Body of pancreas (tissue), 4 donors: ENCODE results near the gene PRELP. TPM values are rescaled to one million over a fixed set of nuclear protein-coding genes. Genes with fewer than 3 reads are reported as not detected.

Experiments
- ATAC-seq: fragments of 150-250 bp; one replicate; pipeline ENCODE4 v1.9.1; 2016
- DNase-seq, 4 donors: peaks; one replicate each; pipeline ENCODE4 v3.0.0-alpha.2; 2019
- H3K27ac ChIP-seq, 4 donors: fragments of 200-600 bp; sonication (generic); 1 replicate in 3 of 4; 2 replicates in 1 of 4; pipeline versions ENCODE4 v1.5.1 to v1.6.1; 2016 to 2019; ENCODE audit warnings: mild to moderate bottlenecking in 1 of 4, mixed read lengths in 1 of 4, moderate library complexity in 1 of 4
- H3K27me3 ChIP-seq, 2 donors: fragments of 200-600 bp; sonication (generic); one replicate each; pipeline ENCODE4 v1.6.0; 2016; ENCODE audit warnings: mild to moderate bottlenecking in 1 of 2
- H3K36me3 ChIP-seq, 2 donors: fragments of 200-600 bp; sonication (generic); replicated peaks in 1 of 2; 2 replicates each; pipeline ENCODE4 v1.5.1; 2016; ENCODE audit warnings: low read depth in 2 of 2; ENCODE audit not compliant: insufficient read depth in 1 of 2
- H3K4me1 ChIP-seq: fragments of 200-600 bp; sonication (generic); one replicate; pipeline ENCODE4 v1.6.0; 2016
- H3K4me3 ChIP-seq, 2 donors: fragments of 200-600 bp; sonication (generic); 1 replicate in 1 of 2; 2 replicates in 1 of 2; pipeline ENCODE4 v1.5.1; 2016 to 2019
- H3K9me3 ChIP-seq, 3 donors: fragments of 200-600 bp; sonication (generic); 1 replicate in 2 of 3; 2 replicates in 1 of 3; pipeline ENCODE4 v1.5.1; 2016
- POLR2A ChIP-seq, 3 donors: fragments of 450-650 bp; IDR thresholded peaks; one replicate each; pipeline ENCODE4 v1.6.1; 2016; ENCODE audit warnings: antibody characterized with exemption in 3 of 3, mild to moderate bottlenecking in 2 of 3
- WGBS, 2 donors: methylation state at CpG; one replicate each; pipeline ENCODE4 v1.1.5; 2017; 5-methylcytosine and 5-hydroxymethylcytosine counted together
- intact Hi-C: fragments of 100-400 bp; cut with DNase I; formaldehyde crosslinking; loops from one replicate; pipeline ENCODE4 v1.15.1; 2023
- total RNA-seq, 2 donors: library from RNA; depleted of rRNA; stranded (reverse); fragments of >200 nt; gene quantifications; one replicate each; pipeline ENCODE4 v1.1.0, GENCODE V29; 2016
- TF ChIP-seq, protein P1 (sequence below), 7 experiments: fragments of 450-650 bp in 4 of 7; fragments of 200-600 bp in 3 of 7; sonication (generic) in 3 of 7; IDR thresholded peaks; one replicate each; pipeline ENCODE4 v1.5.1; 2016 to 2019; ENCODE audit warnings: antibody characterized with exemption in 7 of 7

The PRELP gene
- total RNA-seq, 2 donors from 2014 or later, result 14.8 to 28.0 TPM

DNA sequence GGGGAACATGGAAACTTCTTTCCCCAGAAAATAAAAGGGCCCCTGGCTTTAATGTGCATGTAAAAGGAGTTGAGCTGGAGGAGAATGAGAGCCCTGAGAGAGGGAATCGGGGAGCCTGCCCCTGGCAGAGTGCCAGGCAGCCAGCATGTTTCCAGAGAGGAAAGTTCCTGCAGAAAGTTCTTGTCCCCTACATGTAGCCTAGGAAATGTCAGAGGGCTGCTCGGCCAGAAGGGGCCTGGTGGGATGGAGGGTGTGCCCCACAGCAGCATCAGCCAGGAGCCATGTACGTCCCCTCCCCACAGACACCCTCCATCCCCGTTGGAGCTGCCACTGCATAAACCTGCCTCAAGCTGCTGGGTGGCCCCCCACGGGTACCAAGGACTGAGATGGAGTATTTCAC lies 5.4 kb upstream of the PRELP start:
- TF ChIP-seq, protein P1, sequence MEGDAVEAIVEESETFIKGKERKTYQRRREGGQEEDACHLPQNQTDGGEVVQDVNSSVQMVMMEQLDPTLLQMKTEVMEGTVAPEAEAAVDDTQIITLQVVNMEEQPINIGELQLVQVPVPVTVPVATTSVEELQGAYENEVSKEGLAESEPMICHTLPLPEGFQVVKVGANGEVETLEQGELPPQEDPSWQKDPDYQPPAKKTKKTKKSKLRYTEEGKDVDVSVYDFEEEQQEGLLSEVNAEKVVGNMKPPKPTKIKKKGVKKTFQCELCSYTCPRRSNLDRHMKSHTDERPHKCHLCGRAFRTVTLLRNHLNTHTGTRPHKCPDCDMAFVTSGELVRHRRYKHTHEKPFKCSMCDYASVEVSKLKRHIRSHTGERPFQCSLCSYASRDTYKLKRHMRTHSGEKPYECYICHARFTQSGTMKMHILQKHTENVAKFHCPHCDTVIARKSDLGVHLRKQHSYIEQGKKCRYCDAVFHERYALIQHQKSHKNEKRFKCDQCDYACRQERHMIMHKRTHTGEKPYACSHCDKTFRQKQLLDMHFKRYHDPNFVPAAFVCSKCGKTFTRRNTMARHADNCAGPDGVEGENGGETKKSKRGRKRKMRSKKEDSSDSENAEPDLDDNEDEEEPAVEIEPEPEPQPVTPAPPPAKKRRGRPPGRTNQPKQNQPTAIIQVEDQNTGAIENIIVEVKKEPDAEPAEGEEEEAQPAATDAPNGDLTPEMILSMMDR (IDR thresholded peaks at IDR 0.05), result no peak
- TF ChIP-seq POLR2A (IDR thresholded peaks at IDR 0.05), result no peak
- Histone ChIP-seq H3K4me3 (no peak overlapping the region), H3K36me3 (no peaks in the 10 kb centered on the region), H3K9me3 (no peaks in the 10 kb centered on the region), H3K27ac (no peak overlapping the region), H3K4me1 (peaks cover 10% of the 10 kb centered on the region), H3K27me3 (no peaks in the 10 kb centered on the region)
- DNase-seq, result no peak
- ATAC-seq, result no peak
- intact Hi-C loops, result no loop called here
- WGBS, 2 donors, result 60 to 70% methylated on average over 5 of the region's 5 CpGs

DNA sequence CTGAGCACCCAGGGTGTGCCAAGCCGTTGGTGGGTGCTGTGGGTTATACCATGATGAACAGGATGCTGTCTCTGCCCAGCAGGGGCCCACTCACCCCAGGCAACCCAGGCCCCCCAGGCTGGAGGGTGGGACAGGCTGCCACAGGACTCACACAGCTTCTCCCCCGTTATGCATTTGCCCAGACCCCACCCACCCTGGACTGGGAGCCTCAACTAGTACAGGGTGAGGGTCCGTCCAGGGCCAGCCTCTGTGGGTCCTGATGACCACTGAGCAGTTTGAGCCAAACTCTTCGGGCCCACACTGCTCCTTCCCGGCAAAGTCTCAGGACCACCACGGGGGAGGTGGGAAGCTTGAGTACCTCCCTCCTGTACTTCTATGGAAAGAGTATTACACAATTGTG lies 3.8 kb upstream of the PRELP start:
- Histone ChIP-seq H3K9me3 (no peaks in the 10 kb centered on the region), H3K4me1 (peaks cover 5% of the 10 kb centered on the region), H3K4me3 (no peak overlapping the region), H3K27ac (no peak overlapping the region), H3K36me3 (no peaks in the 10 kb centered on the region), H3K27me3 (no peaks in the 10 kb centered on the region)
- no peak for DNase-seq
- TF ChIP-seq, protein P1 (IDR thresholded peaks at IDR 0.05), result no peak
- TF ChIP-seq POLR2A (IDR thresholded peaks at IDR 0.05), result no peak
- intact Hi-C loops, result no loop called here
- ATAC-seq, result no peak
- 72 to 77% methylated on average over 4 to 6 of the region's 6 CpGs for WGBS, 2 donors

DNA sequence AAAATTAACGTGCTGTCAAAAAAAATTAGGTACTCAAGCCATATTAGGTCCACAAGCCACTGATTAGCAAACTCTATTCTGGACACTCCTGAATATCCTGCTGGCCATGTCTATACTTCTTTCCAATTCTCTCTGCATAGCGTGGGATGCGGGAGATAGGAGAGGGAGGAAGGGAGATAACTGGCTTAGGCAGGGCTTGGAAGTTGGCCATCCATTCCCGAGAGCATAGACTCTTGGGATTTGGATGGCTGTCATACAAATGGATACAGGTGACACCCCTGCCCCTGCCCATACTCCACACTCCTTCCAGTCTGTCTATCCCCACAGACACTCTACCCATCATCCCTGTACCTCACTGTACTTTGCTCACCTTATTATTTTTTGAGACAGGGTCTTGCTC lies 2.3 kb upstream of the PRELP start:
- Histone ChIP-seq H3K27ac (no peak overlapping the region), H3K4me3 (no peak overlapping the region), H3K4me1 (peaks cover 5% of the 10 kb centered on the region), H3K9me3 (no peaks in the 10 kb centered on the region), H3K36me3 (no peaks in the 10 kb centered on the region), H3K27me3 (no peaks in the 10 kb centered on the region)
- no peak for DNase-seq
- intact Hi-C loops, result no loop called here
- WGBS, 2 donors, result 51 to 75% methylated on average over 4 of the region's 4 CpGs
- no peak for ATAC-seq
- TF ChIP-seq POLR2A (IDR thresholded peaks at IDR 0.05), result no peak
- TF ChIP-seq, protein P1 (IDR thresholded peaks at IDR 0.05), result no peak

DNA sequence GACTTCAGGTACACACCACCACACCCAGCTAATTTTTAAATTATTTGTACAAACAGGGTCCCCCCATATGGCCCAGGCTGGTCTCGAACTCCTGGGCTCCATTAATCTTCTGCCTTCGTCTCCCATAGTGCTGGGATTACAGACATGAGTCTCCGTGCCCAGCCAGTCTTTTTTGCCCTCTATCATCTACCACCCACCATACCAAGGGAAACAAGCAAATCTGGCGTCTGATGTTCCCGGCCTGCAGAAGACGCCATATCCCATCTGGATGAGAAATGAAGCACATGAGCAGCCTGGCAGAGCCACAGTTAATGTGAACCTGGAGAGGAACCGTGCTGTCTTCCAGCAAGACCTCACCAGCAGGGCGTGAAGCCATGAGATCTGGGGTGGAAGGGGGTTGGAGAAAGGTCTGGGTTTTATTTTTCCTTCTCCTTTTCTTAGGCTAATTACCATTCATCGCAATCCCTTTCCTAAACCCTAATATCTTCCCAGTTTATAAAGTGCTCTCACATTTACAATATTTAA lies 1.8 kb upstream of the PRELP start:
- DNase-seq (no peak), ATAC-seq (no peak)
- no peaks in the 10 kb centered on the region for H3K9me3 ChIP-seq
- no peaks in the 10 kb centered on the region for H3K36me3 ChIP-seq
- no peak overlapping the region for H3K4me3 ChIP-seq
- H3K27me3 ChIP-seq, result no peaks in the 10 kb centered on the region
- peaks cover 5% of the 10 kb centered on the region for H3K4me1 ChIP-seq
- intact Hi-C loops, result no loop called here
- TF ChIP-seq POLR2A (IDR thresholded peaks at IDR 0.05), result no peak
- TF ChIP-seq, protein P1 (IDR thresholded peaks at IDR 0.05), result no peak
- 69 to 76% methylated on average over 9 of the region's 9 CpGs for WGBS, 2 donors
- no peak overlapping the region for H3K27ac ChIP-seq

DNA sequence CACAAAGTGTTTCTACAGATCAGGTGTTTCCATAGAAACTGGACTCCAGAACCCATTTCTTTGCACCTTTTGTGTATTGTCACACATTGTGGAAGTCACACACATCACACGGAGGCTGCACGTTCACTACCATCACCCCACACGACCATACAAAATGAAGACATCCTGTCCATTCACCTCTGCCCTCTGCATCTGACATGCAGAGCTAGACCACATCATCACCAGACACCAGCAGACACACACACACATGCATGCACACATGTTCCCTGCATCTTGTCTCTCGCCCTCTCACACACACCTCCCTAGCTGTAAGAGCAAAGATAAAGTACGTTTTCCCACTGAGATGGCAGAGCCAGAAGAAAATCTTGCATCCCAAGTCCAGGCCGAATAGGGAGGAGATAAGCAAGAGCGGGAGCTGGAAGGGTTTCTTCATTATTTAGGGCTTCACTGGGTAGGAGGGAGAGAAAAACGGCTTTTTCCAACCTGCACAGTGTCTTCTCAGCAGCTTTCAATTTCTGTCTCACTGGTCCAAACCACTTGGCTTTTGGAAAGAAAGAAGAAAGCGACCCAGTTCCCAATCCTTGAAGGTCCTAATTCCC lies 709 bp downstream of the PRELP start:
- Histone ChIP-seq H3K27me3 (no peaks in the 10 kb centered on the region), H3K36me3 (no peaks in the 10 kb centered on the region), H3K4me1 (peaks cover 5% of the 10 kb centered on the region), H3K4me3 (no peak overlapping the region), H3K27ac (peak overlapping the region in 1 of 4 donors; percentile 15), H3K9me3 (no peaks in the 10 kb centered on the region)
- intact Hi-C loops, result loop anchor here (5.0 kb wide), 1 partner anchor 209 kb away; no protein-coding TSS in a partner anchor
- WGBS, 2 donors, result 52 to 58% methylated on average over 9 of the region's 9 CpGs
- no peak for ATAC-seq
- TF ChIP-seq, protein P1 (IDR thresholded peaks at IDR 0.05), result no peak
- no peak for TF ChIP-seq POLR2A (IDR thresholded peaks at IDR 0.05)
- DNase-seq, result no peak
